NK-92 treated with Interleukin-12 subunit alpha and Interleukin-12 subunit beta, amount 100 ng/mL, for 24 hours (cell line): Measurements from ENCODE around the gene SLC35G1.

Experiments
- DNase-seq: peaks from one replicate; lab custom pipeline; 2025; lab: John Stamatoyannopoulos, UW

SLC35G1 gene

DNA sequence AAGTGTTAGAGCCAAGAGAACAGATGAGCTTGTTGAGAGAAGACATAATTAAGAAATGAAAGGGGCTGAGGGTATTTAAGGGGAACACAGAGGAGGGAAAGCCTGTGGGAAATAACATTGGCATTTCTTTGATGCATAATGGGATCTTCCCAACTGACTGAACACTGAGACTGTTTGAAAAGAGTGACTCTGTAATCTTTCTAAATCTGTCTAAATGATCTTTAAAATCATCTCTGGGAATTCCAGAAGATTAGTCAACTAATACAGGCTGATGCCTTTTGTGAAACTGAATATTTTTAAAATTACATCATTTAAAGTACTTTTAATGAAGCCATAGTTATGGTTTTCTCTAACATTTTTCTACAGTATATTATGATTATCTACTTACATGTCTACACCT lies 17.4 kb upstream of the SLC35G1 start:
- DNase-seq, result no peak

DNA sequence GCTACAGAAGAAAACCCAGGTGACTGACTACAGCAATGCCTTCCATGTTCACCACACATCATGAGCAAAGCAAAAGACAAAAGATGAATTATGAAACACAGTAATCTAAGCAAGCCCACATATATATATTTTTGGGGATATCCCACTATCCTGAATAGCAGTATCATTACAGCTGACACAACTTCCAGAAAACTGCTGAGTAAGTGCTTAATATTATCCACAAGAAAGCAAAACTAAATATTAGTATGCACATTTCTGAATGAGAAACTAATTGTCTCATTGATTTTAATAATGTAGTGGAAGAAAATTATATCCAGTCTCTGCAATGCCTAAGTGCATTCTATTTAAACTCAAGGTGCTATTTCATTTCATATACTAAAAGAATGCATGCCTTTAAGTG lies 14.5 kb upstream of the SLC35G1 start:
- no peak for DNase-seq

DNA sequence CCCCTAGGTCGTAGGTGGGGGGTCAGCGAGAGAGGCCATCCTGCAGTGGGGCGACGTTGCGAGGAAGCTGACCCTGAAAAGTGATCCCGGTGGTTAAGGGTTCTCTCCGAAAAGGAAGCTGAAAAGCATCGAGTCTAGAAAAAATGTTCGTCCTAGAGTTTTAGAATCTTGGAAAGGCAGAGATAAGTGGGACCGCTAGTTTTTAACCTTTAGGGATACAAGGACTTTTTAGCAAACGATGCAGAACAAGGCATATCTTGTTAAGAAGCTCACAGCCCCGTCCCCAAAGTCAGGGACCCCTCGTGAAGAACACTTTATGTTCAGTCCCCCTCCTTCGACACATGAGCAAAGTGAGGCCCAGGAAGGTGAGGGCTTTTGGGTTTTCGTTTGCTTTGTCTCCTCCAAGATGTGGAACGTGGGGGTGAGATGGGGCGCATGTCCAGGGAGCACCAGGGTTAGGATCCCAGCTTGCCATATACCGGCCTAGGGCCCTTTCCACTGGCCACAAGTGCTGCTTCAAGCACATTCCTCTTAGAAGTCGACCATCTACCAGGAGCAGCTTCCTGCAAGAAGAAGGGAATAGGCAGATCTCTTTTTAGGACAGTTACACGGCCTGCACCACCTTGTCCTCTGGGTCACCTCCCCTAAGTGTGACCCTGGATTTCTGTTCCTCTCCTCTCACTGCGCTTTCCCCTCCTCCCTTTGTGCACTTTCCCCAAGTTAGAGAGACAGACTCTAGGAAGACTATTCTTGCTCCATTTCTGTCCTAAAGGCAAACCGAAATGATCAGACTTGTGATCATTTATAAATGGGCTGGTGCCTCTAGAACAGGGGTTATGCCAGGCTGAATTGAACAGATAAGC lies 969 bp downstream of the SLC35G1 start:
- no peak for DNase-seq

DNA sequence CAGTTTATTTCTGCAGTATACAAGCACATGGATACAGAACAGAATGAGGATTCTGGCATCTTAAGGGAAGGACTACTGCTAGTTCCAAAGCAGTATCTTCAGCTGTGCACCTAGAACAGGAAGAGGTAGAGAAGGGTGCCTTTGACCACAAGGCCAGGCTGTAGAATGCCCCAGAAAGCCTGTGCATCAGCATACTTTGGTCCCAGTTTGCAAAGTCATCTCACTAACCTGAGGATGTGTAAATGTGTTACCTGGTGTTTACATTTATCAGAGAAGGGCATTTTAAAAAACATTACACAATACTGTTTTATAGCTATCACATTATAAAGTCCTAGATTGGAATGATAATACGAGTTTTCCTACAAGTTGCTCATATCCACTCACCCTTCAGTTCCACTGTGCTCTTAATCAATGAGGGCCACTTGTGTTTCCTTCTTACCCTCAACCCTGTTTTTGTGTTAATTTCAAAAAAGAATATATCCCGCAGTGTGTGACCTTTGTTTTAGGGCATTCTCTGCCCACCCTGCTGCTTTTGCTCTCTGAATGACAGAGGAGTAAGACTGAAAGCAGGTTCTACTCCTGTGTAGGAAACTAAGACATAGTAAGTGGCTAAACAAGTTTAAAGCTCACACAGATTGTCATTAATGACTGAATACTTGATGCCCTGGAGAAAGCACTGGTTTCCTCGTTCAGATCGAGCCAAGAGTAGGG lies 3.4 kb downstream of the SLC35G1 start:
- DNase-seq, result no peak

DNA sequence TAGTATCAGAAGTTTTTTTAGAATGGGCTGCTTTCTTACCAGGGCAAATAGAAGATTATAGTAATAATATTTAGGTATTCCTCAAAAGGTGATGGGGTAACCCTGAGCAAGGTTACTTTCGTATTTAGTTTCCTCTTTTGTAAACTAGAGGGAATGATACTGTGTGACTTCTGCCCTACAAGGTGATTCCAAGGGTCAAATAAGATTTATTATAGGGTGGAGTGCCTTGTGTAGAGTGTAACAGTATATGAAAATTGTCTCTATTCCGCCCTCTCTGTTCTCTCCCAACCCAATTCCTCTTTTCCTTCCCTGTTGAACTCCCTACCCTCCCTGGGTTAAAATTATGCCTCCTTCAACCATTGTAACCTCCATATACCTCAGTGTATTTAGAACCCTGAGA lies 5.3 kb downstream of the SLC35G1 start:
- DNase-seq, result no peak

DNA sequence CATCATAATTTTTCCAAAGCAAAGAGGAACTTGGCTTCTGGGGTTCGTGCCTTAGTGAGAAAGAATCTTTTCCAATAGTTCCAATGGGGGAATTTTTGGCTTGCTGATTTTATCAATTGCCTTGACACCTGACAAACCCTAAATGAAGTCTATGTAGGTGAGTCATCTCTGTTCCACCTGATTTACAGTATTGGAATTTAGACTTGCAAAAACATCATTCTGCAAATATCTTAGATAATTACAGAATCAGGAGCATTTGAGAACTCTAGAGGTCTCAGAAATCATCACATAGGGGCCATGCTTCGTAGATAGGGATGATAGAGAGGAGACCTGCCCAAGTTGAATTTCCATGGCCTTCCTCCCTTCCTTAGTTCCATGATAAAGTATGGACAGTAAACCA lies 9.3 kb downstream of the SLC35G1 start:
- no peak for DNase-seq

DNA sequence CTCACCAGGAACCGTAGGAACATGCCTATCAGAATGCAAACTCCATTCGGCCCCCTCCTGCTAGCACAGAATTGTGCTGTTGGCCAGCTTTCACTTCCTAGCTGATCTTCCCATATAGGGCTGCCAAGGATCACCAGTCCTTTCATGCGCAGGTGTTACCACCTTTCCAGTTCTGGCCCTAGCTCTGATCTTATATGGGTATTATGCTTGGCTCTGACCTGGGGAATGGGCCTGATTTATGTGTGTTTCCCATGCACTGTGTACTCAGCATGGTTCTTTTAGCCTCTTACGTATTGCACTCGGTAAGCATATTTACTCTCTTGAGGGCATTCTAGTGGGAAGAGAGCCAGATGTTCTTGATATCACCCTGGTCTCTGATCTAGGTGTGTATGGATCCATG lies 11.1 kb downstream of the SLC35G1 start:
- DNase-seq, result no peak

DNA sequence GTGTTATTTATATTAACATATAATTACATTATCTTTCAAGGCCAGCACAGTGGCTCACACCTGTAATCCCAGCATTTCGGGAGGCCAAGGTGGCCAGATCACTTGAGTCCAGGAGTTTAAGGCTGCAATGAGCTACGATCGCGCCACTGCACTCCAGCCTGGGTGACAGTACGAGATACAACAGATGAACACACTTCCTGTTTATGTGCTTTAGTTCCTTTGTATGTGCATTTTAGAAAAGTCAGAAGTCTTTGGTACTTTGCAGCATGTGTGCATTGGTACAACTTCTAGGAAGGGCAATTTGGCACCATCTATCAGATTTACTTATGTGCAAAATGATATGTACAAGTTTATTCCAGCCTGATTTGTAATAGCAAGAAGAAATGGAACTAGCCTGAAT lies 13.3 kb downstream of the SLC35G1 start:
- no peak for DNase-seq

DNA sequence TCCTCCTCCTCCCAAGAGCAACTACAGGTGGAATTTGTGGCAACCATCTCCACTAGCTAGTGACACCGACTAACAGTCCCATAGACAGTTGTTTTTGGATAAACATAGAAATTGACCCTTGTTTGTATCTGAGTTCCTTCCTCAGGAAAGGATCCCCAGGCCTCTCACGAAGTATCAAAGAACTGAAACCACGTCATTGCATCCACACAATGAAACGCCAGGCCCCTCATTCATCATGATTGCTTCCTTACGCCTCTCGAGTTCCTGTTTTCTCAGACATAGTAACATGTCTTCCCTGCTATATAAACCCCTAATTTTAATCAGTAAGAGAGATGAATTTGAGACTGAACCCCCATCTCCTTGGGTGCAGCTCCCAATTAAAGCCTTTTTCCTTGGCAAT lies 18.1 kb downstream of the SLC35G1 start:
- DNase-seq, result no peak

DNA sequence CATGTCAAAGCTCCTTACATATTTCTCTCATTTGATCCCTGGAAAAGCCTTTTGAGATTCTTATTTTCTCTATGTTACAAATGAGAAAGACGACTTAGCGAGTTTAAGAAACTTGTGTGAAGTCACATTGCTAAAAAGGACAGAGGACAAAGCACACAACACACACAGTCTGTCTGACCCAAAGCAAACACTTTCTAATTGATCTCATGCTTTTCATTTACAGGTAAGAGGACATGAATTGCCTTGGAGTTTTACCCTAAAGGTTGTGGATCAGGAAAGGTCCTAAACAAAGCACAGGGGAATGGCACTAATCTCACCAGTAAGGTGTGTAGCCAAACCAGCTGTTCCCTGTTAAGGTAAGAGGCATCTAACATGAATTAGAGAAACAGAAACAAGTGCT lies 18.7 kb downstream of the SLC35G1 start:
- DNase-seq, result no peak

DNA sequence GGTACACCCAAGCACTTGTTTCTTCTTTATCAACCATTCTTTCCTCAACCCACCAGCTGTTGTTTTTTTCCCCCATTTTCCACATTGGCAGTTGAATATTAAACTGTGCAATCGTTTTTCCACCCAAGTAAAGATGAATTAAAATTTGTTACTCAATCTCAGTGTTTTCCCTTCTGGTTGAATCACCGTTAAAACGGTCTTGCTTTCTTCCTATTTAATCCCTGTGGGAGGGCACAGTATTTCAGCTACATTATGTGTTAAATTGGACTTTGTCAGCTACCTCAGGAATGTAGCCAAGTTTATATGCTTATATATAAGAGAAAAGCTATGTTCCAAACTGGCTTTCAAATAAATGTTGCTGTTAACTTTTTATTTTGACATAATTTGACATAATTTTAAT lies 19.9 kb downstream of the SLC35G1 start:
- DNase-seq, result no peak

DNA sequence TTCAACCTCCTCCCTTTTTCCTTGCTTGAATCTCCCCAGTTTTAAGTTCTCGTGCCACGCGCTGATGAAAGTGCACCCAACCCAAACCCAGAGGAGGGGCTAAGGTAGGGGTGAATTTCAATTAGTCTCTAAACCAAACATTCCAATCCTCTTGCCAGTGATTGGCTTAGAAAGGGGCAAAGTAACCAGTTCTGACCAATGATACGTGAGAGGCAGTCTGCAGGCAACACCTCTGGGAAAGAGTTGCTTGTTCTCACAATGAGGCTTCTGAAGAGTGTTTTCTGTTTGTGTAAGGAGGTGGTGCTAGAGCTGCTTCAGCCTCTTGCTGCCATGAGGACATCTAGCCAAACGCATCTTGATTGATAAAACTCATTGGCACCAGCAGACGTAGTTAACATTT lies 21.8 kb downstream of the SLC35G1 start:
- DNase-seq, result no peak

DNA sequence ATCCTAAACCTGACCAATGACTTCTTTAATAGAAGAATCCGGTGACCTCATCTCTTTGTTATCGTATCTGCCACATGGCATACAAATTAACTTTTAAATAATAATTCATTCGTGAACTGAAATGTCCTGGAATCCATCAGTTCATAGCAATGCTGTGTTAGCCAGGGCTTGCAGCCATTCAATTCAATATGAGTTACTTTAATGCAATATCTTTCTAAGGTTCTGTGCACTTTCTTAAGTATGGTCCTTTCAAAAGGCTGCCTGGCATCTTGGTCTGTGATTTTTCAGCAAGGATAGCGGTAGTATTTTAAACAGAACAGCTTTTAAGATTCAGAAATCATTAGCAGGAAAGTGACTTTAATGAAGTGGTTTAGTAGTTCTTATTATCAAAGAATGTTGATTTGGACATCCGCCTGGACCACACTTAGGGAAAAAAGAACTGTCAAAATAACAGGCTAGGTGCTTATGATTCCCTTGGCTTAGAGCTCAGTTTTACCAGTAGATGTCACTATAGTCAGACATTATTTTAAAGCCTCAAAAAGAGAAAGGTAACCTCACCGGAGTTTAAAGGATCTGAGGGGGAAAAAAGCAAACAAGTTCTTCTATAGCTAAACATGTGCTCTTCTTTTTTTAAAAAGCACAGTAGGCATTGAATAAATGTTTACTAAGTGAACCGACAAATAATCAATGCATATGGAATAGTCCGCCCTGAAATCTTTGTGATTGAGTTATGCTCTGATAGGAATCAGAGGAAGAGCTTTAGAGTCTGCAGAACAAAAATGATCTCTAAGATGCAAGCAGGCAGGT lies 22.7 kb downstream of the SLC35G1 start:
- DNase-seq, result no peak

DNA sequence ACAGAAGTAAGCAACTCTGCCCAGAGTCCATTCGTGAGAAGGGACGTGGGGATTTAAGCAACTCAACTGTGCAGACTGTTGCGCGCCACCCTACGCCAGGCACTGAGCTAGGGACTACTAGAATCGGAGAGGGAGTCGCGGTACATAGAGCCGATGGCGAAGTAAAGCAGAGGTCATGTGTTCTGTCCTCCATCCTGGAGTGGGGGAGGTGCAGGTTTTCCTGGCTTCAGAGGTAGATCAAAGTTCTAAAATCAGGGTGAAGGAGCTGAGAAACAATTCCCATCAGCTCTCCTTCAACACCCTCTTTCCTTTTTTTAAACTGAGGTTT lies 23.2 kb downstream of the SLC35G1 start:
- DNase-seq, result no peak

DNA sequence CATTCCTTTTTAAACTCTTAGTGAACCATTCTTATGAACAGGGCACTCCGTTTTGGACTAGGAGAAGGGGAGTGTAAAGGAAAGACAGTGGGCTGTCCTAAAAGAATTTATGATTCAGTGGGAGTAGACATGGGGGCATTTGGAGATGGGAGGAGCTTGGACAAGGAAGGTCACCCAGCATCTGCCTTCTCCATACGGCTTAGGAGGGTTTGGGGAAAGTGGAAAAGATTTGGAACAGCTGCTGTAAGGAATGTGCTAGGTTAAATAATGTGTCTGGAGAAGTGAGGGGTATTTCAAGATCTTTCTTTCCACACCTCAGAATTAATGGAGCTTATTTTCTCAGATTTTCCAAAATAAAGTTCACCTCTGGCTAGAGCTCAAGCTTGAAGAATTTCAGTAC lies 24.0 kb downstream of the SLC35G1 start:
- no peak for DNase-seq

DNA sequence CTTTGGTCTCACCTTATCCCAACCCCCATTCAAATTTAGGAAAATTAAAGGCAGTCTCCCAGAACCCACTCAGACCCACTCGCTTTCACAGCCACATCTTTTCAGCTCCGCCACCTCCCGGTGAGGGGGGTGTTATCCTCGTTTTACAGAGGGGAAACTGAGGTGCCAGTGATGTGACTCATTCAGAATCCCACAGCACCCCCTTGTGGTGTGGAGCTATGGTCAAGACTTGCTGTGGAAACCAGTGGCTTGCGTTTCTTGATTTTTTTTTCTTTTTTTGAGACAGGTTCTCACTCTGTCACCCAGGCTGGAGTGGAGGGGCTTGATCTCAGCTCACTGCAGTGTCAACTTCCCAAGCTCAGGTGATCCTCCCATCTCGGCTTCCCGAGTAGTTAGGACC lies 27.6 kb downstream of the SLC35G1 start:
- DNase-seq, result no peak

DNA sequence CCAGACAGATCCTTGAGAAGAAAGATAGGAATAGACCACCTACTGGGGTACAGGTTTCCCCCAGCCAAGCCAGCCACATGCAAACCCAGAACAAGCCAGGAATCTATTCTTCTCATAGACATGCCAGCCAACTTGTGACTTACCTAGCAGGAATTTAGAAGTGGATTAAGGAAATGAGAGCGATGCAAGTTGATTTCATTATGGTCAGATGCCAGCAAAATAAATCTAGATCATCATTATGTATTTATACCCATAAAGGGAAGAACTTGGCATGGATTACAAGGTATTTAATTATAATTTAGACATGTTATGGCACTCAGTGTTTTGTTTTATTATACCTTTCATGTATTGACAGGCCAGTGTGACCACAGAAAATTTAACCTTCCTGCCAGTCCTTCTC lies 32.8 kb downstream of the SLC35G1 start:
- no peak for DNase-seq

DNA sequence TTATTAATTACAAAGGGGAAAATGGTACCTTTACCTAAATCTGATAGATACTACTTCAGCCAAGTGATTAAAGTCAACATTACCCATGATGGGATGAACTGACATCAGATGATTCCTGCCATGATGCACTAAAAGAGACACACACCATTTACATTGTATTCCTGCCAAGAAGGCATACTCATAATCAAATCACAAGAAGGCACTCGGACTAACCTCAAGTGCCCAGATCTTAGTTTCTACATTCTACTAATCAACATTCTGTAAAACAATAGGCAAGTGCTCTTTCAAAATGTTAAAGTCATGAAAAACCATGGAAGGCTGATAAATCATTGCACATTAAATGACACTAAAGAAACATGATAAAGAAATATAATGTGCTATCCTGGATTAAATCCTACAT lies 44.4 kb downstream of the SLC35G1 start:
- DNase-seq, result no peak

DNA sequence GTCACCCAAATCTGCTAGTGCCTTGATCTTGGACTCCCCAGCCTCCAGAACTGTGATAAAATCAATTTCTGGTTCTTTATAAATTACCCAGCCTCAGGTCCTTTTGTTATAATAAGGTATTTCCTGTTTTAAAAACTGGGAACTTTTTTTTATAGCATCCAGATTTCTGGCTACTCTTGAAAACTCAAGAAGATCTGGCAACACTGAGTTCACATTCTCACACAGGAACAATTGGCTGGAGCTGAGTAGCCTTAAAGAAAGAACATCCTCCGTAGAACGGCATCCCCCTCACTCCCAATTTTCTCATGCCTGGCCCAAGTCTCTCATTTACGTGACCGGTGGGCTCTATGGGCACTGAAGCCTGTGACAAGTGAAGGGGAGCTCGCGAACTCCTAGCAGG lies 47.1 kb downstream of the SLC35G1 start:
- no peak for DNase-seq

DNA sequence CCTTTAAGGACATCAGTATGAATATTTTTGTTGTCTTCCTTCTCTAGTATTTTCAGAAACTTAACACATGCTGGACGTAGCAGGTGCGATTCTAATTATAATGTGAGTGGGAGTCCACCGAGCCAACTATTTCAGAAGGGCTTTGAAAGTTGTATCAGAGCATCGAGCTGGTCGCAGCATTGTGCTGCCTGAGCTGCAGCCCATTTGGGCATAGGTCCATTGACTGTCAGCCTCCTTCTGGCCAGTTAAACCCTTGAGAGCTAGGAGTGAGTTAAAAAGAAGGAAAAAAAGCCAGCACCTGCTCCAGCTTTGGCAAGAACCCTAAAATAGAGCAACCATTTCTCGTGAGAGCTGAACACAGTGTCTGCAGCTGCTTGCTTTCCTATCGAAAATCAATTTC lies 47.8 kb downstream of the SLC35G1 start:
- no peak for DNase-seq

DNA sequence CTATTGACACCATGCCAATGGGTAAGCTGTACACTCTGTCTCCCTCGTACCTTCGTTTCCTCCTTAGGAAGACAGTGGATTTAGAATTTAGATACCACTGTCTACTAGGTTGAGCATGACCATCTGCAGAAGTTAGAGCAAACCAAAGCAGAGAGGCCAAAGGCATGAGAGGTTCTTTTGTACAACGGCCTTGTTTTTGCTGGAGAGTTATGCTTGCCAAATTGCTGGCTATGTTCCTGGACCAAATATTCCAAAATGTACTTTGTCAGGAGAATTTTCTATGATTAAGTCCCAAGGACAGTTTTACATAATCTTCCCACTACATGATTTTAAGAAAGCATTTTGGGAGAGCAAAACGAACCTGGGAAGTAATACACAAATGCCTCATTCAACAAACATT lies 52.0 kb downstream of the SLC35G1 start:
- DNase-seq, result no peak

DNA sequence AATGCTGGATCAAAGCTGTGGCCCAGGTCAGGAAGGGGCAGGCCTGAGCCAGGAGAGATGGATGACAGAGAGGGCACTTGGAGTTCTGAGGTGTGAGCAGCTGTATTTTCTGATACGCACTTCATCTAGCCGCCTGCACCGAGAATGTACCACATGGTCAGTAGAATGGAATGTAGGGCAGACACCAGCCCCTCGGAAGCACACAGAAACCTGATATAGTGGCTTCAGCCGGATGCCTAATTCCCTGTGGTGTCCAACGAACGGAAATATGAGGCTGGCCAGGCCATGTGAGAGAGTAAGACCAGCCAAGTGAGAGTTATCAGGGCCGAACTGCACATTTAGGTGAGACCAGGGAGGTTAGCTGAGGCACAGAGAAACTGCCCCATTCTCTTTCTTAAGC lies 53.3 kb downstream of the SLC35G1 start:
- DNase-seq, result no peak

DNA sequence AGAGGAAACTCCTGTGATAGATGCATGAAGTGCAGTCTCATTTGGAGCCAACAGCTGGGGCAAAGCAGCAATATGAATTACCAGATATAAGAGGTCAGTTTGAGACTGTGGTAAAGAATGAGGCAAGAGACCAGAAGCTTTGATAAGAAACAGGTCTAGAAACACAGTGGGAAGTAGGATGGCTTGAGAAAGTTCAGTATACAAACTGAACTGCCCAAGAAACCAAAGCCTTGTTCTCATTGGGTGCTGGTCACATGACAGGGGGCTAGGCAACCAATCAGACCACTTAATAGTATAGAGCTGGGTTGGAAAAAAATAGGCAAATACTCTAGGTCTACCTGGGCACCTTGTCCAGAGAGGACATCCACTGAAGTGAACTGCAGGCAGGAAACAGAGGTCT lies 53.7 kb downstream of the SLC35G1 start:
- DNase-seq, result no peak
